NCI-H1417 (cell line): ENCODE data around the gene AQP7.
A peak's percentile ranks its signal among the peaks of the same experiment; 100 is the strongest.
"Not testable (repeated sequence)": the region's sequence is repeated elsewhere in the genome, so short reads cannot be mapped to it uniquely, and the experiment has no call there.

Experiments used
- DNase-seq, 3 experiments: peaks; one replicate each; lab custom pipeline; 2025; lab: John Stamatoyannopoulos, UW

Gene AQP7

GRCh38 chr9:33433871-33434270, 31.5 kb upstream of the AQP7 start:
- no peak for DNase-seq

GRCh38 chr9:33431420-33431819, 29.1 kb upstream of the AQP7 start:
- no peak for DNase-seq

- DNase-seq: no peak
Measured at GRCh38 chr9:33430942-33431341, 28.6 kb upstream of the AQP7 start.

DNA sequence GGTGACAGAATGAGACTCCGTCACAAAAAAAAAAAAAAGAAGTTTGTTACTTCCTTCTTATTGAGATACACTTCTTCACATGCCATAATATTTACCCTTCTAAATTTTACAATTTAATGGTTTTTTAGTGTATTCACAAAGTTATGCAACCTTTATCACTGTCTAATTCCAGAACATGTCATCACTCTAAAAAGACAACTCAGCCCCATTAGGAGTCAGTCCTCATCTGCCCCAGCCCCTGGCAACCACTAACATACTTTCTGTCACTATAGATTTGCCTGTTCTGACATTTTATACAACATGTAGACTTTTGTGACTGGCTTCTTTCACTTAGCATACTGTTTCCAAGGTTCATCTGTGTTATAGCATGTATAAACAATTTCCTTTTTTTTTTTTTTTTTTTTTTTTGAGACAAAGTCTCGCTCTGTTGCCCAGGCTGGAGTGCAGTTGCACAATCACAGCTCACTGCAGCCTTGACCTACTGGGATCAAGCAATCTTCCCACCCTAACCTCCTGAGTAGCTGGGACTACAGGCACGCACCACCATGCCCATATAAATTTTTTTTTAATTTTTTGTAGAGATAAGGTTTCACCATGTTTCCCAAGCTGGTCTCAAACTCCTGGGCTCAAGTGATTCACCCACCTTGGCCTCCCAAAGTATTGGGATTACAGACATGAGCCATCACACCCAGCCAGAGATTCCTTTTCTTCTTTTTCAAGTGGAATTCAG, 27.1 kb upstream of the AQP7 start:
- DNase-seq: no peak

DNA sequence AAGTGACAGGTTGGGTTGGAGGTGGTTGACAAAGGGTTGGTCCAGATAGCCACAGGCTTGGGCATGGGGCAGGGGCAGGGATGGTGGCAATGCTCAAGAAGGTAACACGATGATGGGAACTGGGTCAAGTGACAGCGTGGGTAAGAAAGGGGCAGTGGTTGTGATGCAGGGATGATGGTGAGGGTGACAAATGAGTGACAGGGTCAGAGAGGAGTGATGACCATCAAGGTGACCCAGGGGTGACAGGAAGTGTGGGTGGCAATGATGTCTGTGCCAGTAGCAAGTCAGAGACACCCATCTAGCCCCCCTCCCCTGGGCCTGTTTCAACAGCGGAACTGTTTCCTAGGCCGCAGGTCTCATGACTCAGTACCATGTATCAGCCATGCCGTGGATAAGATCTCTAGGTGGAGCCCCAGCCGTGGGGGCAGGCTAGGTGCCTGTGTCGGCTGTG, 24.5 kb upstream of the AQP7 start:
- no peak for DNase-seq

- DNase-seq: no peak
Measured at GRCh38 chr9:33425128-33425533, 22.8 kb upstream of the AQP7 start.

DNA sequence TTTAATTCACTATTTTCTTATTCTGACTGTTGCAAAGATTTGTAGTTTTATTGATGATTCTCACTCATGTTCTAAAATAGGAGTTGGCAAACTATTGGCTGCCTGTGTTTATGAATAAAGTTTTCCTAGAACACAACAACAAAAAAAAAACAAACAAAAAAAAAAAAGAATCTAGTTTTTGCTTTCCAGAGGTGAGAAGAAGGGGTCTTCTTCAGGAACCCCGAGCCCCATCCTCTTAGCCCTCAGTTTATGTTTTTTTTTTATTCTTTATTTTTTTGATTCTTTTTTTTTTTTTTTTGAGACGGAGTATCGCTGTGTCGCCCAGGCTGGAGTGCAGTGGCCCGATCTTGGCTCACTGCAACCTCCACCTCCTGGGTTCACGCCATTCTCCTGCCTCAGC, 22.1 kb upstream of the AQP7 start:
- not testable (repeated sequence) for DNase-seq

GRCh38 chr9:33424043-33424442, 21.7 kb upstream of the AQP7 start:
- not testable (repeated sequence) for DNase-seq

DNA sequence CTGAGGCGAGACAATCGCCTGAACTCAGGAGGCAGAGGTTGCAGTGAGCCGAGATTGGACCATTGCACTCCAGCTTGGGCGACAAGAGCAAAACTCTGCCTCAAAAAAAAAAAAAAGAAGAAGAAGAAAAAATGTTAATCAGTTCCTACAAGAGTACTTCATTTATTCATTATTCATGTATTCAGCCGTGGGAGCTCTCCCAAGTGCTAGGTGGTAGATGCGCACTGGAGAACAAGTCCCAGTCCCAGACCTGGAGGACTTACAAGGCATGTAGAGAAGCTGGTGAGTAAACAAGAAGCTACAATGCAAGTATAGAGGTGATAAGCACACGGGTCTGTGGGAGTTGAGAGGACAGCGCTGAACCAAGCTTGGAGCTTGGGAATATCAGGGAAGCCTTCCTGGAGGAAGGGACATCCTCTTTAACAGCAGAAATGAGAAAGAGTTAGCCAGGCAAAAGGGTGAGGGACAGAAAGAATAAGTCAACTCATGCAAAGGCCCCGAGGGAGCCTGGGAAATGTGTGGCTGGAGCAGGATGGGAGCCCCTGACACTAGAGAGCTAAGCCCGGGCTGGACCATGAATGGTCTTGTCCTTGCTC, 17.4 kb upstream of the AQP7 start:
- DNase-seq: no peak

GRCh38 chr9:33418090-33418489, 15.7 kb upstream of the AQP7 start:
- DNase-seq: no peak

DNA sequence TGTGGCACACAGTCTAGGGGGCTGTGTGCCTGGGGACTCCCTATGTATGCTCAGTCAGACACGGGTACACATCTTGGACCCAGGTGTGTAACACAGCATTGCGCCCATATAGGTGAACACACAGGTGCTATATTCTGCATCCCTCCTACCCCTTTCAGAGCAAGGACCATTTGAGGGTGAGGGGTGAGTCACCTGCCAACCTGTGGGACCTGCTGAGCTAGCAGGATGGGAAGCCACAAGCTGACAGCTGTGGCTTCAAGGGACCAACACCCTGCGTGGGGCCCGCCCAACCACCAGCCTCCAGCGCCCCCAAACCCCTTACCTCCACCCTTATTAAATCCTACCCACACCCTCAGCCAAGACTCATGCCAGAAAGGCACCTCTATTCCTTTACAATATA, 14.6 kb upstream of the AQP7 start:
- no peak for DNase-seq

- DNase-seq: peak; percentile 25 to 82 (median 65)
Measured at GRCh38 chr9:33415501-33416038, 13.2 kb upstream of the AQP7 start.

- DNase-seq: no peak
Measured at GRCh38 chr9:33414889-33415500, 12.6 kb upstream of the AQP7 start.

GRCh38 chr9:33414268-33414667, 11.9 kb upstream of the AQP7 start:
- no peak for DNase-seq

- DNase-seq: no peak
Measured at GRCh38 chr9:33408087-33408486, 5.7 kb upstream of the AQP7 start.

DNA sequence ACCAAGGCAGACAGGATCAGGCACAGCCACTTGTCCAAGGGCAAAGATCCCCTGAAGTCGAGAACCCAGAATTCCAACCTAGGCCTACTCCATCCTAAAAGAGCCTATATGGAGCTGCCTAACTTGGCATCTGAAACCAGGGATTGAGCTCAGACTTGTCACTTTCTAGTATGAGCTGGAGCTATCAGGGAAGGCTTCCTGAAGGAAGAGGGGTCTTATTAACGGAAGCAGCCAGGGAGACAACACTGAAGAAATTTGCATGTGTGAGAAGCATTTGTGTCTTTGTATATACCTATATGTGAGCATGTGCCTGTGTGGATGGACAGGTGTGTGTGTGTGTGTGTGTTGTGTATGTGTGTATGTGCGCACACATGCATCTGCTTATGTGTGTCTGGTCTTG, 4.7 kb upstream of the AQP7 start:
- no peak for DNase-seq

DNA sequence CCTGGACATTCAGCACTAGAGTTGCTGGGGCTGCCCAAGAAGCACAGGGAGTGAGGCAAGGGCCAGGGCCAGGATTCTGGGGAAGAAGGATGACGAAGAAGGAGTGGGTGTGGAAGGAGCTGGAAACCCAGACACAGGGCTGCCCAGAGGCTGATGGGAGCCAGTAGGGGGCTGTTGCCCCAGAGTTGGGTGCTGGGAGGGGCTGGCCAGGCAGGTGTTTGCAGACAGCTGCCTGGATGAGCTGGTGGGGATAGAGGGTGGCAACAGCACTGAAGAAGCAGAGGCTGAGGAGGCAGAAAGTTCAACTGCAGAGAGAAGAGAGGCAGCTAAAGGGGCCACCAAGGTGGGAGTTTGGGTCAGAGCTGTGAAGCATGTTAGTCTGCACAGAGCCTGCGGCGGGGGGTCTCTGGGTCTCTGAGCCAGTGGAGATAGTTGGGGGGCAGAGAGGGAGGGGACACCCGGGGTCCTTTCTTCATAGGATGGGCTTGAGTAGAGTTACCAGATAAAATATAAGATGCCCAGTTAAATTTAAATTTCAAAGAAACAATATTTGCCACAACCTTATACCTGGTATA, 2.5 kb upstream of the AQP7 start:
- DNase-seq: no peak

- no peak for DNase-seq
Measured at GRCh38 chr9:33403941-33404787, 1.8 kb upstream of the AQP7 start.

DNA sequence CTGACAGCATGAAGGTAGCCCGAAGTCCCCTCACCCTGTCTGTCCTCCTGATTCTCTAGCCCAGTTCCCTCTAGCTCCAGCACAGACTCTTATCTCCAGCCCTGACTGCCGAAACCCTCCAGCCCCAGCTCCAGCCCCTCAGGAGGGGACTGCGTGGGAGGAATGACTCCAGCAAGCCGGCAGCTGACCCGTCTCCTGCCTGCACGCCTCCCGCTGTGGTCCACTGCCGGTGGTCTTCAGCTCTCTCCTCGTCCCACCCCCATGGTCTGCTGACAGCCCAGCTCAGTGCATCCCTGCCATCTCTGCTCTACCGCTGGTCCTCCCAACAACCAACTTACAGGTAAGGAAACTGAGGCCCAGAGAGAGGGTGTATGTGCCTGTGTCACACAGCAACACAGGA, 559 bp downstream of the AQP7 start:
- not testable (repeated sequence) for DNase-seq

DNA sequence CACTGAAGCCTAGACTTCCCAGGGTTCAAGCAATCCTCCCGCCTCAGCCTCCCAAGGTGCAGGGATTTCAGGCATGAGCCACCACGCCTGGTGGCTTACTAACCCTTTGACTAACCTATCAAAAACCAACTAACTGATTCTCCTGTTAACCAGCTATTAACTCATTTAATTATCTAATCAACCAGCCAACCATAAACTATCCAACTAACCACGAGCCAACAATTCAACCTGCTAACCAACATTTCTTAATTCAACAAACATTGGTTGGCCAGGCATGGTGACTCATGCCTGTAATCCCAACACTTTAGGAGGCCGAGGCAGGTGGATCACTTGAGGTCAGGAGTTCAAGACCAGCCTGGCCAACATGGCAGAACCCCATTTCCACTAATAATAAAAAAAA, 3.3 kb downstream of the AQP7 start:
- not testable (repeated sequence) for DNase-seq

- DNase-seq: not testable (repeated sequence)
Measured at GRCh38 chr9:33397801-33398200, 4.6 kb downstream of the AQP7 start.
